ENCODE data around the gene SEMG1. TPM values are rescaled to one million over a fixed set of nuclear protein-coding genes. Genes with fewer than 3 reads are reported as not detected.

The SEMG1 gene
- total RNA-seq, result not detected in 2 replicates

GRCh38 chr20:45206725-45207124 lies at the start of gene SEMG1:
SEMG1 (plus strand) TSS chr20:45207033; CDS start chr20:45207054, 21 bp downstream.

GRCh38 chr20:45174434-45175364 lies 32.1 kb upstream of the SEMG1 start, which contains the start of gene PI3:
PI3 (plus strand) TSS chr20:45174902; CDS start chr20:45174923, 21 bp downstream.

GRCh38 chr20:45221076-45221475 lies 14.2 kb downstream of the SEMG1 start, which contains the start of gene SEMG2:
SEMG2 (plus strand) TSS chr20:45221373; CDS start chr20:45221390, 17 bp downstream.

GRCh38 chr20:45254383-45255262 lies 47.8 kb downstream of the SEMG1 start, which contains the start of gene SLPI:
SLPI (minus strand) TSS chr20:45254564; CDS start chr20:45254543, 21 bp downstream.

Other genes with a start within 250 kb of the SEMG1 start
- gene TOMM34, start 246.6 kb upstream of the SEMG1 start, total RNA-seq, result 16.4 and 27.3 TPM in 2 replicates
- 17.4 and 26.2 TPM in 2 replicates for gene STK4, start 240.5 kb upstream of the SEMG1 start, total RNA-seq
- under 0.01 and 0.85 TPM in 2 replicates for gene KCNS1, start 105.9 kb upstream of the SEMG1 start, total RNA-seq
- gene WFDC5, start 91.9 kb upstream of the SEMG1 start, total RNA-seq, result not detected in 2 replicates
- gene WFDC12, start 82.6 kb upstream of the SEMG1 start, total RNA-seq, result not detected in 2 replicates
- not detected in 2 replicates for gene PI3, start 32.1 kb upstream of the SEMG1 start, total RNA-seq
- gene SEMG2, start 14.3 kb downstream of the SEMG1 start, total RNA-seq, result not detected in 2 replicates
- gene SLPI, start 47.5 kb downstream of the SEMG1 start, total RNA-seq, result 0.19 TPM in 1 of 2 replicates, not detected in the other
- not detected in 2 replicates for gene RBPJL, start 99.8 kb downstream of the SEMG1 start, total RNA-seq
- not detected in 2 replicates for gene MATN4, start 101.3 kb downstream of the SEMG1 start, total RNA-seq
- gene SDC4, start 141.4 kb downstream of the SEMG1 start, total RNA-seq, result 16.2 and 48.7 TPM in 2 replicates
- 14.0 and 19.2 TPM in 2 replicates for gene SYS1, start 156.1 kb downstream of the SEMG1 start, total RNA-seq
- not detected in 2 replicates for gene TP53TG5, start 171.3 kb downstream of the SEMG1 start, total RNA-seq
- 4.3 and 4.6 TPM in 2 replicates for gene DBNDD2, start 201.3 kb downstream of the SEMG1 start, total RNA-seq
- 16.6 and 21.5 TPM in 2 replicates for gene PIGT, start 209.1 kb downstream of the SEMG1 start, total RNA-seq

Measured in endothelial cell of coronary artery (primary cell).